Neural cell (in vitro differentiated cells): Measurements from ENCODE around the gene CABP7. TPM values are rescaled to one million over a fixed set of nuclear protein-coding genes. Genes with fewer than 3 reads are reported as not detected.

Source experiments
- H2AFZ ChIP-seq: fragments of 200-600, 300-800 bp; sonication (generic), shearing (Covaris generic); 2 replicates; pipeline ENCODE4 v1.6.0; 2014; ENCODE audit warnings: low read depth, mild to moderate bottlenecking, antibody characterized with exemption, low read length, moderate library complexity
- H3F3A ChIP-seq: fragments of 200-600 bp; shearing (Covaris generic); 2 replicates; pipeline ENCODE4 v1.6.1; 2016; ENCODE audit warnings: mild to moderate bottlenecking, moderate library complexity, mixed read lengths, antibody characterized with exemption, low read length; ENCODE audit not compliant: insufficient read depth, poor library complexity, severe bottlenecking
- H3K27ac ChIP-seq: fragments of 200-600, 300-800 bp; sonication (generic), shearing (Covaris generic); 2 replicates; pipeline ENCODE4 v1.5.1; 2014; ENCODE audit warnings: mild to moderate bottlenecking, low read length, moderate library complexity
- H3K27me3 ChIP-seq: fragments of 300-800, 200-600 bp; sonication (generic), shearing (Covaris generic); 2 replicates; pipeline ENCODE4 v1.6.0; 2014; ENCODE audit warnings: mild to moderate bottlenecking, low read depth, low read length, moderate library complexity; ENCODE audit not compliant: insufficient read depth
- H3K36me3 ChIP-seq: fragments of 300-800, 200-600 bp; sonication (generic), shearing (Covaris generic); 2 replicates; pipeline ENCODE4 v1.5.1; 2014; ENCODE audit warnings: mild to moderate bottlenecking, antibody characterized with exemption, low read length, moderate library complexity; ENCODE audit not compliant: insufficient read depth
- H3K4me2 ChIP-seq: fragments of 300-800, 200-600 bp; sonication (generic), shearing (Covaris generic); 2 replicates; pipeline ENCODE4 v1.6.0; 2014; ENCODE audit warnings: mild to moderate bottlenecking, low read length
- H3K4me3 ChIP-seq: fragments of 300-800, 200-600 bp; sonication (generic), shearing (Covaris generic); 2 replicates; pipeline ENCODE4 v1.5.1; 2014; ENCODE audit warnings: mild to moderate bottlenecking, low read length, moderate library complexity
- H3K79me2 ChIP-seq: fragments of 200-600 bp; shearing (Covaris generic); replicated peaks from 2 replicates; pipeline ENCODE4 v1.6.0; 2014; ENCODE audit warnings: mild to moderate bottlenecking, low read length, moderate library complexity; ENCODE audit not compliant: insufficient read depth
- H3K9ac ChIP-seq: fragments of 300-800, 200-600 bp; sonication (generic), shearing (Covaris generic); 2 replicates; pipeline ENCODE4 v1.6.1; 2016; ENCODE audit warnings: mild to moderate bottlenecking, low read length, mixed read lengths
- H3K9me2 ChIP-seq: fragments of 200-600 bp; shearing (Covaris generic); 2 replicates; pipeline ENCODE4 v1.6.1; 2016; ENCODE audit warnings: mild to moderate bottlenecking, low read length, mixed read lengths; ENCODE audit not compliant: insufficient read depth
- H3K9me3 ChIP-seq: fragments of 200-600, 300-800 bp; sonication (generic), shearing (Covaris generic); 2 replicates; pipeline ENCODE4 v1.6.1; 2016; ENCODE audit warnings: mild to moderate bottlenecking, mixed run types, low read length, moderate library complexity, mixed read lengths
- H4K20me1 ChIP-seq: fragments of 200-600 bp; shearing (Covaris generic); 2 replicates; pipeline ENCODE4 v1.6.1; 2016; ENCODE audit warnings: mild to moderate bottlenecking, mixed run types; ENCODE audit not compliant: insufficient read depth
- EP300 ChIP-seq: fragments of 450-650 bp; conservative IDR thresholded peaks from 2 replicates; pipeline ENCODE4 v1.6.1; 2014; ENCODE audit warnings: antibody characterized with exemption, mild to moderate bottlenecking, moderate library complexity; ENCODE audit not compliant: poor library complexity, severe bottlenecking
- EZH2 ChIP-seq: fragments of 200-600, 300-800 bp; shearing (Covaris generic), sonication (generic); IDR thresholded peaks from 2 replicates; pipeline ENCODE4 v1.6.1; 2014; ENCODE audit warnings: antibody characterized with exemption, low read length, borderline replicate concordance, mild to moderate bottlenecking; ENCODE audit not compliant: insufficient read depth, poor library complexity, severe bottlenecking
- MXI1 ChIP-seq: fragments of 450-650 bp; conservative IDR thresholded peaks from 2 replicates; pipeline ENCODE4 v1.6.1; 2014; ENCODE audit warnings: antibody characterized with exemption, mild to moderate bottlenecking; ENCODE audit not compliant: poor library complexity, severe bottlenecking
- POLR2AphosphoS5 ChIP-seq: IDR thresholded peaks from 2 replicates; pipeline ENCODE4 v1.6.1; 2012
- RAD21 ChIP-seq: fragments of 450-650 bp; conservative IDR thresholded peaks from 2 replicates; pipeline ENCODE4 v1.6.1; 2014; ENCODE audit warnings: antibody characterized with exemption, mild to moderate bottlenecking, moderate library complexity
- SMC3 ChIP-seq: fragments of 450-650 bp; conservative IDR thresholded peaks from 2 replicates; pipeline ENCODE4 v1.6.1; 2014; ENCODE audit warnings: antibody characterized with exemption, mild to moderate bottlenecking, moderate library complexity; ENCODE audit not compliant: poor library complexity
- TAF1 ChIP-seq: IDR thresholded peaks from 2 replicates; pipeline ENCODE4 v1.6.1; 2012; ENCODE audit warnings: low read depth
- polyA plus RNA-seq: library from polyadenylated mRNA; depleted of rRNA; stranded (reverse); fragments of >200 nt; gene quantifications from 2 replicates; pipeline ENCODE4 v1.2.3, GENCODE V29; 2014
- TF ChIP-seq, protein P1 (sequence below): fragments of 450-650 bp; IDR thresholded peaks from 2 replicates; pipeline ENCODE4 v1.5.1; 2014; ENCODE audit warnings: antibody characterized with exemption, mild to moderate bottlenecking, moderate library complexity; ENCODE audit not compliant: poor library complexity, severe bottlenecking
- TF ChIP-seq, protein P2 (sequence below): IDR thresholded peaks from 2 replicates; pipeline ENCODE4 v1.6.1; 2012; ENCODE audit warnings: borderline replicate concordance

Gene CABP7
- polyA plus RNA-seq, 1 donor from 2014 or later: 0.67 TPM

DNA sequence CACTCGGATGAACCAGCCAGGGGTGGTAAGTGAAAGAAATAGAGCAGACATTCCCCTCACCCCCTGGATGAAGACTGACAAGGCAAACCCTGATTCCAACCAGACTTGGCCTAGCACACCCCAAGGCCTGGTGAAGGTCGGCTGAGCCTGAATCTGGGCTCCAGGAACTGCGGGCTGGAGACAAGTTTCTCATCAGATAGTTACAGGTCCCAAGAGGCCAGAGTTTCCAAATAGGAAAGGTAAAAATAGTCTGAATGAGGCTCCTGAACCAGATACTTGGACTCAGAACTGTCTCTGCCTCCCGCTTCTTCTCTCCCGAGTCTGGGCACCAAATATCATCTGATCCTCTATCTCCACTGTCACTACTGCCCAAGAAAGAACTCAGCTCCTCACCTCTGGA, 39.2 kb downstream of the CABP7 start:
- no peaks in the 10 kb centered on the region for H3K27me3 ChIP-seq
- H3K4me2 ChIP-seq: no peak overlapping the region
- no peak for TF ChIP-seq SMC3
- TF ChIP-seq, protein P1, sequence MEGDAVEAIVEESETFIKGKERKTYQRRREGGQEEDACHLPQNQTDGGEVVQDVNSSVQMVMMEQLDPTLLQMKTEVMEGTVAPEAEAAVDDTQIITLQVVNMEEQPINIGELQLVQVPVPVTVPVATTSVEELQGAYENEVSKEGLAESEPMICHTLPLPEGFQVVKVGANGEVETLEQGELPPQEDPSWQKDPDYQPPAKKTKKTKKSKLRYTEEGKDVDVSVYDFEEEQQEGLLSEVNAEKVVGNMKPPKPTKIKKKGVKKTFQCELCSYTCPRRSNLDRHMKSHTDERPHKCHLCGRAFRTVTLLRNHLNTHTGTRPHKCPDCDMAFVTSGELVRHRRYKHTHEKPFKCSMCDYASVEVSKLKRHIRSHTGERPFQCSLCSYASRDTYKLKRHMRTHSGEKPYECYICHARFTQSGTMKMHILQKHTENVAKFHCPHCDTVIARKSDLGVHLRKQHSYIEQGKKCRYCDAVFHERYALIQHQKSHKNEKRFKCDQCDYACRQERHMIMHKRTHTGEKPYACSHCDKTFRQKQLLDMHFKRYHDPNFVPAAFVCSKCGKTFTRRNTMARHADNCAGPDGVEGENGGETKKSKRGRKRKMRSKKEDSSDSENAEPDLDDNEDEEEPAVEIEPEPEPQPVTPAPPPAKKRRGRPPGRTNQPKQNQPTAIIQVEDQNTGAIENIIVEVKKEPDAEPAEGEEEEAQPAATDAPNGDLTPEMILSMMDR: no peak
- H3K9me3 ChIP-seq: no peaks in the 10 kb centered on the region
- H3K27ac ChIP-seq: no peak overlapping the region
- no peaks in the 10 kb centered on the region for H3K36me3 ChIP-seq
- H4K20me1 ChIP-seq: no peaks in the 10 kb centered on the region
- no peaks in the 10 kb centered on the region for H3K9me2 ChIP-seq
- H3K4me3 ChIP-seq: no peak overlapping the region
- H3K79me2 ChIP-seq: no peaks in the 10 kb centered on the region
- no peak overlapping the region for H3K9ac ChIP-seq
- H2AFZ ChIP-seq: no peak overlapping the region
- H3F3A ChIP-seq: no peaks in the 10 kb centered on the region

DNA sequence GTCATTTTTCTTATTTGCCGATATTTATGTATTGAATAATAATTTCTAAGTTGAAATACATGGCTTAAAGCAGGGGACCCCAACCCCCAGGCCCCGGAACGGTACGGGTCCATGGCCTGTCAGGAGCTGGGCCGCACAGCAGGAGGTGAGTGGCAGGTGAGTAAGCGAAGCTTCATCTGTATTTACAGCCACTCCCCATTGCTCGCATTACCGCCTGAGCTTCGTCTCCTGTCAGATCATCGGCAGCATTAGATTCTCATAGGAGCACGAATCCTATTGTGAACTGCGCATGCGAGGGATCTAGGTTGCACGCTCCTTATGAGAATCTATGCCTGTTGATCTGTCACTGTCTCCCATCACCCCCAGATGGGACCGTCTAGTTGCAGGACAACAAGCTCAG, 42.5 kb downstream of the CABP7 start:
- Histone ChIP-seq H3F3A (no peaks in the 10 kb centered on the region), H3K9me3 (no peaks in the 10 kb centered on the region), H3K9me2 (no peaks in the 10 kb centered on the region), H2AFZ (no peak overlapping the region), H3K27me3 (no peaks in the 10 kb centered on the region), H3K36me3 (no peaks in the 10 kb centered on the region), H3K4me2 (no peak overlapping the region), H3K9ac (no peak overlapping the region), H4K20me1 (no peaks in the 10 kb centered on the region), H3K27ac (no peak overlapping the region), H3K4me3 (no peak overlapping the region), H3K79me2 (peaks cover 5% of the 10 kb centered on the region)
- TF ChIP-seq RAD21: no peak
- TF ChIP-seq EP300: no peak
- no peak for TF ChIP-seq EZH2
- no peak for TF ChIP-seq MXI1
- TF ChIP-seq TAF1: no peak
- TF ChIP-seq, protein P1: no peak

DNA sequence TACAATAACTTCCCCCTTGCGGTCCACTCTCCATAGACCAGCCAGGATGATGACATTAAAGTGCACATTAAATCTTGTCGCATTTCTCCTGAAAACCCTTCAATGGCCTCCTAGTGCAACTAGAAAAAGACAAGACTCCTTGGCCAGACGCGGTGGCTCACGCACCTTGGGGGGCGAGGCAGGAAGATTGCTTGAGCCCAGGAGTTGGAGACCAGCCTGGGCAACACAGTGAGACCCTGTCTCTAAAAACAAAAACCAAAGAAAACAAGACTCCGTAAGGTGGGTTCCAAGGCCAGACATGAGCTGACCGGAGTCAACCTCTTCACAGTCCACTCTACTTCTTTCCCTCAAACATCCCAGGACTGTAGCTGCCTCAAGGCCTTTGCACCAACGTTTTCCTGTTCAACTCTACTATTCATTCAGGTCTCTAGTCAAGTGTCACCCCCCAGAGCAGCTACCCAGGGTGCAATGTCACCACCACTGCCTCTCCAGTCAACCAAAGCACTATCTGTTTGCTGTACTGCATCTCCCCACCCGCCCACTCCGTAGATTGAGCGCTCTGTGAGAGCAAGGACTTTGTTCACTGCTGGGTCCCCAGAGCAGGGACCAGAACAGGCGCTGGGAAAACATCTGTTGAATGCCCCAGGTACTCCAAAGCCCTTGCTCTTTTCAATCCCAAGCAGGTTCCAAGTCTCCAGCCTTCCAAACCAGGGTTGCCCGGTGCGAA, 46.3 kb downstream of the CABP7 start:
- peak overlapping the region; percentile 54 for H3K27ac ChIP-seq
- H3K36me3 ChIP-seq: no peaks in the 10 kb centered on the region
- peak overlapping the region; percentile 89 for H3K9ac ChIP-seq
- H3K79me2 ChIP-seq: peaks cover 16% of the 10 kb centered on the region
- peak overlapping the region; percentile 61 for H3K4me2 ChIP-seq
- no peaks in the 10 kb centered on the region for H4K20me1 ChIP-seq
- H3K27me3 ChIP-seq: no peaks in the 10 kb centered on the region
- peak overlapping the region; percentile 27 for H2AFZ ChIP-seq
- no peaks in the 10 kb centered on the region for H3F3A ChIP-seq
- TF ChIP-seq EZH2: no peak
- TF ChIP-seq, protein P2, sequence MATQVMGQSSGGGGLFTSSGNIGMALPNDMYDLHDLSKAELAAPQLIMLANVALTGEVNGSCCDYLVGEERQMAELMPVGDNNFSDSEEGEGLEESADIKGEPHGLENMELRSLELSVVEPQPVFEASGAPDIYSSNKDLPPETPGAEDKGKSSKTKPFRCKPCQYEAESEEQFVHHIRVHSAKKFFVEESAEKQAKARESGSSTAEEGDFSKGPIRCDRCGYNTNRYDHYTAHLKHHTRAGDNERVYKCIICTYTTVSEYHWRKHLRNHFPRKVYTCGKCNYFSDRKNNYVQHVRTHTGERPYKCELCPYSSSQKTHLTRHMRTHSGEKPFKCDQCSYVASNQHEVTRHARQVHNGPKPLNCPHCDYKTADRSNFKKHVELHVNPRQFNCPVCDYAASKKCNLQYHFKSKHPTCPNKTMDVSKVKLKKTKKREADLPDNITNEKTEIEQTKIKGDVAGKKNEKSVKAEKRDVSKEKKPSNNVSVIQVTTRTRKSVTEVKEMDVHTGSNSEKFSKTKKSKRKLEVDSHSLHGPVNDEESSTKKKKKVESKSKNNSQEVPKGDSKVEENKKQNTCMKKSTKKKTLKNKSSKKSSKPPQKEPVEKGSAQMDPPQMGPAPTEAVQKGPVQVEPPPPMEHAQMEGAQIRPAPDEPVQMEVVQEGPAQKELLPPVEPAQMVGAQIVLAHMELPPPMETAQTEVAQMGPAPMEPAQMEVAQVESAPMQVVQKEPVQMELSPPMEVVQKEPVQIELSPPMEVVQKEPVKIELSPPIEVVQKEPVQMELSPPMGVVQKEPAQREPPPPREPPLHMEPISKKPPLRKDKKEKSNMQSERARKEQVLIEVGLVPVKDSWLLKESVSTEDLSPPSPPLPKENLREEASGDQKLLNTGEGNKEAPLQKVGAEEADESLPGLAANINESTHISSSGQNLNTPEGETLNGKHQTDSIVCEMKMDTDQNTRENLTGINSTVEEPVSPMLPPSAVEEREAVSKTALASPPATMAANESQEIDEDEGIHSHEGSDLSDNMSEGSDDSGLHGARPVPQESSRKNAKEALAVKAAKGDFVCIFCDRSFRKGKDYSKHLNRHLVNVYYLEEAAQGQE: no peak
- TF ChIP-seq, protein P1: no peak
- TF ChIP-seq RAD21: no peak
- TF ChIP-seq TAF1: no peak
- TF ChIP-seq MXI1: no peak
- TF ChIP-seq POLR2AphosphoS5: no peak
- TF ChIP-seq EP300: no peak
- TF ChIP-seq SMC3: no peak
- no peaks in the 10 kb centered on the region for H3K9me3 ChIP-seq
- H3K4me3 ChIP-seq: peak overlapping the region; percentile 88
- H3K9me2 ChIP-seq: no peaks in the 10 kb centered on the region
